Ovary (tissue), 9 donors: ENCODE results near the gene MCTP2. TPM values are rescaled to one million over a fixed set of nuclear protein-coding genes. Genes with fewer than 3 reads are reported as not detected.

Source experiments
- DNase-seq, 5 donors: peaks; one replicate each; pipeline ENCODE4 v3.0.0-alpha.2; 2019 to 2020
- H3K27ac ChIP-seq, 2 donors: fragments of 200-600 bp; one replicate each; pipeline versions ENCODE4 v1.5.1 to v1.8.0; 2019 to 2022
- H3K27me3 ChIP-seq: fragments of 200-600 bp; one replicate; pipeline ENCODE4 v1.8.0; 2022
- H3K36me3 ChIP-seq: fragments of 200-600 bp; sonication (generic); one replicate; pipeline ENCODE4 v1.5.1; 2019
- H3K4me1 ChIP-seq: one replicate; pipeline ENCODE4 v1.8.1; 2013; ENCODE audit warnings: mild to moderate bottlenecking, moderate library complexity; ENCODE audit not compliant: insufficient read depth
- H3K4me3 ChIP-seq: fragments of 200-600 bp; sonication (generic); one replicate; pipeline ENCODE4 v1.5.1; 2017
- H3K9me3 ChIP-seq, 2 donors: fragments of 200-600 bp in 1 of 2; sonication (generic) in 1 of 2; one replicate each; pipeline versions ENCODE4 v1.5.1 to v1.8.1; 2013 to 2019; ENCODE audit warnings: mild to moderate bottlenecking in 1 of 2, moderate library complexity in 1 of 2
- EP300 ChIP-seq: sonication (generic); formaldehyde crosslinking; IDR thresholded peaks from one replicate; pipeline ENCODE4 v1.6.1; 2017; ENCODE audit warnings: antibody characterized with exemption
- POLR2A ChIP-seq: fragments of 450-650 bp; IDR thresholded peaks from one replicate; pipeline ENCODE4 v1.6.1; 2017; ENCODE audit warnings: antibody characterized with exemption, mild to moderate bottlenecking, moderate library complexity
- WGBS, 3 donors: extraction: QIAGEN DNeasy Blood & Tissue Kit in 1 of 3; methylation state at CpG; one replicate each; pipeline versions ENCODE4 v1.1.5 to v1.1.7; 2013 to 2017; 5-methylcytosine and 5-hydroxymethylcytosine counted together
- intact Hi-C, 4 donors: fragments of 100-400 bp; cut with DNase I; formaldehyde crosslinking; loops; one replicate each; pipeline versions ENCODE4 v1.11.0 to v1.15.1; 2022 to 2023
- polyA plus RNA-seq, 2 donors: library from polyadenylated mRNA; stranded (reverse); fragments of 200-250 nt in 1 of 2; fragments of 350-450 nt in 1 of 2; fragmentation: Illumina TruSeq in 1 of 2; extraction: RNeasy Lipid Tissue Mini Kit (QIAGEN cat#74804) in 1 of 2; gene quantifications; one replicate each; pipeline ENCODE4 v1.2.3, GENCODE V29; 2013 to 2014
- total RNA-seq, 7 donors: library from RNA; depleted of rRNA in 2 of 7; stranded (reverse); fragments of >200 nt in 2 of 7; fragmentation: NEBNext Ultra II Directional in 3 of 7; extraction: Animal tissue kit (Norgen Biotek cat#: 25700) in 3 of 7; gene quantifications; one replicate each; pipeline versions ENCODE4 v1.1.0 to v1.2.4, GENCODE V29; 2016 to 2023
- TF ChIP-seq, protein P1 (sequence below), 3 donors: fragments of 450-650 bp in 2 of 3; fragments of 200-600 bp in 1 of 3; IDR thresholded peaks; one replicate each; pipeline versions ENCODE4 v1.5.1 to v1.8.0; 2016 to 2022; ENCODE audit warnings: antibody characterized with exemption in 3 of 3, mild to moderate bottlenecking in 1 of 3
- donor health status: DM: no; HTN: no; CAD: no; lungs with moderate emphysema.
- donor health status: DM: no; HTN: no; CAD: no.
- donor health status: Bipolar disorder and iron deficiency.
- donor health status: DM: yes; HTN: yes; CAD: no.
- donor health status: DM: no; HTN: no; CAD: no.
- donor health status: DM: yes; HTN: yes; CAD: no.

The MCTP2 gene
- total and polyA plus RNA-seq, 9 donors = 0.71 to 44.5 (median 5.7) TPM

DNA sequence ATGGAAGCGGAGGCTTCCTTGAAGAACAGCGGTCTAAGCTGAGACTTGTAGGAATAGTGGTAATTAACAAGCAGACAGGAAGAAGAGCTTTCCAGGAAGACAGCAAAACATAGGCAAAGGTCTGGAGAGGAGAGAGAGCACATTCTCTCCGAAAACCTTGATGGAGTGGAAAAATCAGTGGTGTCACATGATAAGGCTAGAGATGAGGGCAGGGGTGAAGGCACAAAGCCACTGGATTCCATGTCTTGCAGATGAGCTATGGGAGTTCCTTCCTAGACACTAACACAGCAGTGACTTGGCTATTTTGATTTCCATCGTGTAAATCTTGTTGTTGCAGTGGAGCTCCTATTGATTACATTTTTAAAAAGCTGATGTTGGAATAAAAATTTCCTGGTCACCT lies 132.0 kb downstream of the MCTP2 start:
- H3K36me3 ChIP-seq = no peaks in the 10 kb centered on the region
- no peak overlapping the region for H3K4me3 ChIP-seq
- TF ChIP-seq, protein P1, sequence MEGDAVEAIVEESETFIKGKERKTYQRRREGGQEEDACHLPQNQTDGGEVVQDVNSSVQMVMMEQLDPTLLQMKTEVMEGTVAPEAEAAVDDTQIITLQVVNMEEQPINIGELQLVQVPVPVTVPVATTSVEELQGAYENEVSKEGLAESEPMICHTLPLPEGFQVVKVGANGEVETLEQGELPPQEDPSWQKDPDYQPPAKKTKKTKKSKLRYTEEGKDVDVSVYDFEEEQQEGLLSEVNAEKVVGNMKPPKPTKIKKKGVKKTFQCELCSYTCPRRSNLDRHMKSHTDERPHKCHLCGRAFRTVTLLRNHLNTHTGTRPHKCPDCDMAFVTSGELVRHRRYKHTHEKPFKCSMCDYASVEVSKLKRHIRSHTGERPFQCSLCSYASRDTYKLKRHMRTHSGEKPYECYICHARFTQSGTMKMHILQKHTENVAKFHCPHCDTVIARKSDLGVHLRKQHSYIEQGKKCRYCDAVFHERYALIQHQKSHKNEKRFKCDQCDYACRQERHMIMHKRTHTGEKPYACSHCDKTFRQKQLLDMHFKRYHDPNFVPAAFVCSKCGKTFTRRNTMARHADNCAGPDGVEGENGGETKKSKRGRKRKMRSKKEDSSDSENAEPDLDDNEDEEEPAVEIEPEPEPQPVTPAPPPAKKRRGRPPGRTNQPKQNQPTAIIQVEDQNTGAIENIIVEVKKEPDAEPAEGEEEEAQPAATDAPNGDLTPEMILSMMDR (IDR thresholded peaks at IDR 0.05) = no peak
- TF ChIP-seq POLR2A (no peak), EP300 (no peak)
- H3K4me1 ChIP-seq = no peaks in the 10 kb centered on the region
- H3K27ac ChIP-seq = no peak overlapping the region
- intact Hi-C loops = loop anchor here in 1 of 4 donors (10.0 kb wide), 1 partner anchor 1981 kb away; no protein-coding TSS in a partner anchor
- no peaks in the 10 kb centered on the region for H3K27me3 ChIP-seq
- 47 to 63% (median 49%) methylated on average over 4 of the region's 4 CpGs for WGBS, 3 donors
- DNase-seq = no peak
- H3K9me3 ChIP-seq = no peaks in the 10 kb centered on the region

DNA sequence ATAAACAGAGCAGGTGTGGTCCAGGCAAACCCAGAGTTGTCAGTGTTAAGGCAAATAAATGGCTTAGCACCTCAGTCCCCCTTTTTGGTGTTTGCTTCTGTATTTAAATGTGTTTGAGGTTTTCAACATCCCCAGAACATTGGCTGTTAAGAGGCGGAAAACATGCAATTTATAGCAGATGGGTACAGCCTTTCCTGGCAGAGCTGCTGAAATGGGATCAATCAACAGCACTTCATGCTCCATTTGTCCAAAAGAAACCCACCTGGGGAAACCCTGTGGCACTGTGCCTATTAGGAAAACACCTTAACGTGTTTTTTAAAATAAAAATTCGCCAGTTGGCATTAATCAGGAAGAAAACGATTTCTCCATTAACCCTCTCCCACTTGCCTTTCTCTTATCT lies 135.4 kb downstream of the MCTP2 start:
- no peak for DNase-seq
- WGBS, 3 donors = 55 to 69% (median 62%) methylated on average over 4 of the region's 4 CpGs
- H3K9me3 ChIP-seq = no peaks in the 10 kb centered on the region
- H3K36me3 ChIP-seq = no peaks in the 10 kb centered on the region
- H3K4me1 ChIP-seq = no peaks in the 10 kb centered on the region
- H3K27ac ChIP-seq = no peak overlapping the region
- intact Hi-C loops = loop anchor here in 1 of 4 donors (10.0 kb wide), 1 partner anchor 1978 kb away; no protein-coding TSS in a partner anchor
- no peak for TF ChIP-seq EP300
- TF ChIP-seq, protein P1 (IDR thresholded peaks at IDR 0.05) = no peak
- no peak for TF ChIP-seq POLR2A
- H3K27me3 ChIP-seq = no peaks in the 10 kb centered on the region
- no peak overlapping the region for H3K4me3 ChIP-seq

DNA sequence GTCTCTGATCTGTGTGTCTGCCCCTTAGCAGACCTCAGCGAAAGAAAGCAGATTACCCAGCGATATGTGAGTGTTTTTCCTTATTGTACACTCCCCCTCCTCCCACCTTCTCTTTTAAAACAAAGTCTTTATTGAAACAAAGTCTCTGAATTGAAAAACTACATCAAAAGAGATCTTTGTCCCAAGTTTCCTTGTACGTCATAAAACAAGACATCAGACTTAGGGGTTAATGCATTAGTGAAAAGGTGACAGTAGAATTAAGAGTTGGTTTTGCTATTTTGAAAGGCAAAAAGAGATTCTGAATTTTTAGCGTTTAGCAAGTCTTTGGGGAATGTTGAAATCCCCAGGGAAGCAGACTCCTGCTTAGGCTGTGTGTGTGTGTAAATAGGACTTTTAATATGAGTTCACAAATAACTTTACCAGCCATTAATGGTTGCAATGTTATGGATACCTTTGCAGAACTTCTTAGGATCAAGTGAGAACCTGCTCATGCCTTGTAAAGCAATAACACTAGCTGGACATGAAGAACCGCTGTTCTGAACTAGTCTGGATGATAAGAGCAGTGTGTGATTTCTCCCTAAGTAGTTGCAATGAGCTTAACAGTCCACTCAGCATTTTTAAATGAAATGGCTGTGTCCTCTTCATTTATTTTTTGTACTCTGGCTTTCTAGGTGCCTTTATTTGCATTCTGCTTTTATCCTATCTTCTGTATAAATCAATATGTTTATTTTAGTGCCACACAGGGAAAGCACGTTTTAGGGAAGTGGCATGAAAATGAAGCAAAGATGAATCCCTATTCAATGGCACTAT lies 136.6 kb downstream of the MCTP2 start:
- Histone ChIP-seq H3K36me3 (no peaks in the 10 kb centered on the region), H3K4me3 (no peak overlapping the region), H3K9me3 (no peaks in the 10 kb centered on the region), H3K4me1 (no peaks in the 10 kb centered on the region), H3K27ac (no peak overlapping the region), H3K27me3 (no peaks in the 10 kb centered on the region)
- intact Hi-C loops = loop anchor here in 1 of 4 donors (10.0 kb wide), 1 partner anchor 1977 kb away; no protein-coding TSS in a partner anchor
- 54 to 60% (median 56%) methylated on average over 6 of the region's 6 CpGs for WGBS, 3 donors
- TF ChIP-seq POLR2A (no peak), EP300 (no peak)
- TF ChIP-seq, protein P1 (IDR thresholded peaks at IDR 0.05) = no peak
- no peak for DNase-seq

DNA sequence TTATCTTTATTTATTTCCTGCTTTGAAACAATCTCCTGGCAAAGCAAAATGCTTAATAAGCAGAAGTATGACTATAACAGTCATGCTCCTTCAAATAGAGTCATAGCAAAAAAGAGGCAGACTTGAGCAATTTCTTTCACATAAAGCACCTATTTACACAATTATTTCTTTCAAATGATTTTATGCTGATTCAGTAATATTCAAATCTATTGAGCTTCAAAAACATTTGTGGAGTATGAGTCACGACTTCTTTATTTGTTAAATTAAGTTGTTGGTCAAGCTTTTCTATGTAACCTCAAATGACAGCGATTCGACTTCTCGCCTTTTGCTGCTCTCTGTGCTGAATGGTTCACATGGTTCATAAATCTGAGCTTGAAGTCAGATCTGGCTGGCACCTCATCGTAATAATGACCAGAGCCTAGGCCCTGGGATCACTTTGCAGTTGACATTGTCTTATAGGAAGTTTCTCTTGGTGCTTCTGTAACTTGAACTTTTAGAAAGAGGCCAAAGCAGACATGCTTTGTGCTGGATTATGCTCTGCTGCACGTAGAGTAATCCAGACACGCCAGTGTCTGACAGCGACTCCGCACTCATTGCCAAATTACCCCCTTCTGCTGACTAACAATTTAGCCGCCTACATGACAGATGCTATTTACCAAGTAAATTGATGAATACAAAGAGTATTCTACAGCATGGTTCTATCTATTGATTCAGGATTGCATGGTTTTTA lies 139.0 kb downstream of the MCTP2 start:
- TF ChIP-seq POLR2A = no peak
- no peak for TF ChIP-seq EP300
- TF ChIP-seq, protein P1 (IDR thresholded peaks at IDR 0.05) = no peak
- no peak for DNase-seq
- H3K36me3 ChIP-seq = no peaks in the 10 kb centered on the region
- H3K9me3 ChIP-seq = no peaks in the 10 kb centered on the region
- no peaks in the 10 kb centered on the region for H3K27me3 ChIP-seq
- intact Hi-C loops = no loop called here
- WGBS, 3 donors = 80 to 90% (median 90%) methylated on average over 10 of the region's 10 CpGs
- no peaks in the 10 kb centered on the region for H3K4me1 ChIP-seq
- no peak overlapping the region for H3K27ac ChIP-seq
- no peak overlapping the region for H3K4me3 ChIP-seq
